NCI-H1105 treated with DMSO at 0.1 percent for 48 hours (cell line): ENCODE results near the gene TRIM54.

ENCODE experiments used
- DNase-seq: peaks from one replicate; lab custom pipeline; 2025; lab: John Stamatoyannopoulos, UW

Gene TRIM54

DNA sequence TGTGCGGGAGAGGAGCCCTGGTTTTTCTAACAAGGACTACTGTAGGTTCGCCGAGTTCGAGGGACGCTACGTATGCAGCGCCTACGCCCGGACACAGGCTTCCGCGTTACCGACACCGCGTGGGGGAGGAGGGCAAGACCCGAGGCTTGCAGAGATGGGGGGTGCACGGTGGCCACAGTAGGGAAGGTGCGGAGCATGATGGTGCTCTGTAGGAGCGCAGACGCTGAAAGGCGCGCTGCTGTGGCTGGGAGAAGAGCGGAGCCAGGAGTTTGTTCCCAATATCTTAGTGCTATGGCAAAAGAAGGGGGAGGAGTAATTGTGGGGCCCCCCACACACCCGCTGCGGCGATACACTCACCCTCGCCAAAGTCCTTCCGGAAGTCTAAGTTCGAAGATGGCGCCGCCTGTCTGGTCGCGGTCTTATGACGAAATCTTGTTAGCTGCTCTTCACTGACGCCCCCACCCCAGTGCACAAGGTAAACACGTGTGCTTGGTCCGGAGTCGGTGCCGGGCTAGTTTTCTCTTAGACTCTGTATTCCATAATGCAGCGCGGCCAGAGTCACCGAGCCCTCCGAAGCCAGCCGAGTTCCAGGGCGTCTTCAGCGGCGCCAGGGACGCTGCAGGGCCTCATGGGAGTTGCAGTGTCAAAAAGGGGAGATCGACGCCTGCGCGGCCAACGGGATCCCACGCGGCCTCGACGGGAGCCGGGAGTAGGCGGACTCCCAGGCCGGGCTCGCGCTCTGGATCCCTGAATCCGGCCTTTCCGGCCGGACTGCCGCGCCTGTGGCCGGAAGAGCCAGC is 74.4 kb downstream of the TRIM54 start, which contains the start of gene GTF3C2:
TSS of gene GTF3C2 (minus strand) at position 383 of the 800 bp plus-strand sequence. CDS start 13,210 bp downstream, outside the sequence.
- DNase-seq: peak; percentile 98
